Activated CD8-positive, alpha-beta T cell treated with anti-CD3 and anti-CD28 coated beads for 36 hours (primary cell): ENCODE data around the gene ABCC3. TPM values are rescaled to one million over a fixed set of nuclear protein-coding genes. Genes with fewer than 3 reads are reported as not detected.

Experiments used
- ATAC-seq: fragments of 200-7000 bp; cut with Tn5 transposase; one replicate; pipeline ENCODE4 v1.10.0; 2021; ENCODE audit warnings: mild to moderate bottlenecking, moderate library complexity
- CTCF ChIA-PET: fragments of 350-600 bp; sonication (Branson Sonifier 250); formaldehyde crosslinking; loops from one replicate; lab custom pipeline; 2021; ENCODE audit warnings: antibody characterized with exemption; lab: Charles Lee
- POLR2A ChIA-PET: fragments of 350-600 bp; sonication (Branson Sonifier 250); formaldehyde crosslinking; loops from one replicate; lab custom pipeline; 2021; ENCODE audit warnings: antibody characterized with exemption; lab: Charles Lee
- DNase-seq: peaks from one replicate; pipeline ENCODE4 v3.0.0-alpha.2; 2020
- H3K27ac Mint-ChIP-seq: one replicate; pipeline ENCODE4 v1.8.0; 2021; ENCODE audit warnings: mild to moderate bottlenecking, mixed read lengths
- H3K27me3 Mint-ChIP-seq: one replicate; pipeline ENCODE4 v1.8.0; 2021; ENCODE audit warnings: mixed read lengths
- H3K36me3 Mint-ChIP-seq: one replicate; pipeline ENCODE4 v1.8.0; 2021; ENCODE audit warnings: low read depth, mixed read lengths
- H3K4me1 Mint-ChIP-seq: one replicate; pipeline ENCODE4 v1.8.0; 2021; ENCODE audit warnings: low read depth, mixed read lengths
- H3K4me3 Mint-ChIP-seq: one replicate; pipeline ENCODE4 v1.8.0; 2021; ENCODE audit warnings: mild to moderate bottlenecking, moderate library complexity, mixed read lengths
- H3K9me3 Mint-ChIP-seq: one replicate; pipeline ENCODE4 v1.8.0; 2021; ENCODE audit warnings: mixed read lengths
- CTCF ChIP-seq: fragments of 200-600 bp; IDR thresholded peaks from one replicate; pipeline ENCODE4 v1.8.0; 2022; ENCODE audit warnings: antibody characterized with exemption, mild to moderate bottlenecking
- intact Hi-C: fragments of 100-400 bp; cut with micrococcal nuclease; formaldehyde crosslinking; loops from one replicate; pipeline ENCODE4 v1.10.0; 2022
- total RNA-seq, 2 experiments: library from RNA; stranded (reverse); gene quantifications; one replicate each; pipeline ENCODE4 v1.2.3, GENCODE V29; 2021

The ABCC3 gene
- total RNA-seq, 2 experiments from 2014 or later: not detected

GRCh38 chr17:50684288-50684611 is 49.6 kb downstream of the ABCC3 start:
- ATAC-seq: no peak
- no peak overlapping the region for H3K4me3 Mint-ChIP-seq
- TF ChIP-seq CTCF: no peak
- no peak for DNase-seq
- H3K9me3 Mint-ChIP-seq: no peaks in the 10 kb centered on the region
- H3K36me3 Mint-ChIP-seq: no peaks in the 10 kb centered on the region
- intact Hi-C loops: no loop called here
- H3K27me3 Mint-ChIP-seq: peaks cover 8% of the 10 kb centered on the region
- no peaks in the 10 kb centered on the region for H3K4me1 Mint-ChIP-seq
- no peak overlapping the region for H3K27ac Mint-ChIP-seq
- ChIA-PET POLR2A (no interaction called here), CTCF (interaction anchor here (1.6 to 2.7 kb wide), 3 partner anchors 10 to 121 kb away, joined by 4 to 14 read pairs (median 4); no protein-coding TSS in a partner anchor)

- no peak for ATAC-seq
- ChIA-PET POLR2A (no interaction called here), CTCF (interaction anchor here (1.6 to 2.7 kb wide), 3 partner anchors 10 to 122 kb away, joined by 4 to 14 read pairs (median 4); no protein-coding TSS in a partner anchor)
- Mint-ChIP-seq H3K36me3 (no peaks in the 10 kb centered on the region), H3K27ac (no peak overlapping the region), H3K4me3 (no peak overlapping the region), H3K27me3 (peaks cover 8% of the 10 kb centered on the region), H3K9me3 (no peaks in the 10 kb centered on the region), H3K4me1 (no peaks in the 10 kb centered on the region)
- DNase-seq: no peak
- intact Hi-C loops: no loop called here
- TF ChIP-seq CTCF: no peak
Measured at GRCh38 chr17:50684612-50685333, 50.1 kb downstream of the ABCC3 start.

GRCh38 chr17:50685334-50685665 is 50.6 kb downstream of the ABCC3 start:
- no peak for DNase-seq
- TF ChIP-seq CTCF: no peak
- H3K9me3 Mint-ChIP-seq: no peaks in the 10 kb centered on the region
- no peak overlapping the region for H3K4me3 Mint-ChIP-seq
- no peaks in the 10 kb centered on the region for H3K4me1 Mint-ChIP-seq
- H3K27ac Mint-ChIP-seq: no peak overlapping the region
- ChIA-PET CTCF (interaction anchor here (1.6 to 2.7 kb wide), 2 partner anchors 9 to 60 kb away, joined by 4 to 14 read pairs; no protein-coding TSS in a partner anchor), POLR2A (no interaction called here)
- no peak for ATAC-seq
- no peaks in the 10 kb centered on the region for H3K36me3 Mint-ChIP-seq
- peaks cover 8% of the 10 kb centered on the region for H3K27me3 Mint-ChIP-seq
- intact Hi-C loops: no loop called here

GRCh38 chr17:50685691-50686493 is 51.2 kb downstream of the ABCC3 start:
- H3K9me3 Mint-ChIP-seq: no peaks in the 10 kb centered on the region
- ChIA-PET CTCF (interaction anchor here (2.7 kb wide), 1 partner anchor 9 kb away, joined by 14 read pairs; no protein-coding TSS in a partner anchor), POLR2A (no interaction called here)
- no peaks in the 10 kb centered on the region for H3K36me3 Mint-ChIP-seq
- no peak for DNase-seq
- intact Hi-C loops: no loop called here
- no peak for ATAC-seq
- no peak overlapping the region for H3K4me3 Mint-ChIP-seq
- H3K27me3 Mint-ChIP-seq: peaks cover 5% of the 10 kb centered on the region
- no peak overlapping the region for H3K27ac Mint-ChIP-seq
- H3K4me1 Mint-ChIP-seq: no peaks in the 10 kb centered on the region
- no peak for TF ChIP-seq CTCF
